Endothelial cell of umbilical vein (primary cell): ENCODE data around the gene LTBP2. TPM values are rescaled to one million over a fixed set of nuclear protein-coding genes. Genes with fewer than 3 reads are reported as not detected.

Experiments
- BruUV-seq: library from RNA; stranded (reverse); fragments of 400-500 nt; replicated peaks from 2 replicates; lab custom pipeline; 2021; lab: Mats Ljungman, UMichigan
- CTCF ChIA-PET: fragments of 300-600, 350-600 bp; sonication (Branson Sonifier 250); formaldehyde crosslinking; loops from one replicate; lab custom pipeline; 2021; ENCODE audit warnings: antibody characterized with exemption, inconsistent platforms; lab: Charles Lee
- POLR2A ChIA-PET: fragments of 300-600, 350-600 bp; sonication (Branson Sonifier 250); formaldehyde crosslinking; loops from one replicate; lab custom pipeline; 2021; ENCODE audit warnings: antibody characterized with exemption, inconsistent platforms; lab: Charles Lee
- DNase-seq: peaks from one replicate; pipeline ENCODE4 v3.0.0-alpha.2; 2011; ENCODE audit warnings: low read depth, low spot score
- FAIRE-seq: peaks from 2 replicates; lab custom pipeline; 2011; peaks lifted over from hg19 to GRCh38; lab: Jason Lieb, UNC
- H2AFZ ChIP-seq: 2 replicates; pipeline ENCODE4 v1.6.0; 2012; ENCODE audit warnings: low read depth, low read length, control low read depth, inconsistent platforms
- H3K27ac ChIP-seq: 2 replicates; pipeline ENCODE4 v1.5.1; 2011; ENCODE audit warnings: low read depth, mild to moderate bottlenecking, control low read depth, low read length, moderate library complexity; ENCODE audit not compliant: insufficient read depth
- H3K27me3 ChIP-seq, 2 experiments: 2 replicates each; pipeline versions ENCODE4 v1.6.0 to v1.6.1; 2011; ENCODE audit warnings: low read length in 2 of 2, mixed read lengths in 1 of 2; ENCODE audit not compliant: control insufficient read depth in 2 of 2, insufficient read depth in 2 of 2
- H3K36me3 ChIP-seq, 2 experiments: 2 replicates in 1 of 2; 3 replicates in 1 of 2; pipeline ENCODE4 v1.5.1; 2011; ENCODE audit warnings: low read length in 2 of 2, mild to moderate bottlenecking in 1 of 2, moderate library complexity in 1 of 2; ENCODE audit not compliant: control insufficient read depth in 2 of 2, insufficient read depth in 2 of 2; ENCODE audit errors: extremely low read depth in 1 of 2
- H3K4me1 ChIP-seq: 3 replicates; pipeline ENCODE4 v1.5.1; 2011; ENCODE audit warnings: mild to moderate bottlenecking, low read length; ENCODE audit not compliant: control insufficient read depth, insufficient read depth; ENCODE audit errors: extremely low read depth
- H3K4me2 ChIP-seq: 2 replicates; pipeline ENCODE4 v1.6.1; 2011; ENCODE audit warnings: low read length, control low read depth, mixed read lengths; ENCODE audit not compliant: insufficient read depth
- H3K4me3 ChIP-seq, 3 experiments: fragments of 200-600 bp in 1 of 3; sonication (generic), shearing (Covaris generic) in 1 of 3; replicated peaks in 1 of 3; 2 replicates each; pipeline ENCODE4 v1.5.1; 2011 to 2016; ENCODE audit warnings: control low read depth in 3 of 3, low read length in 3 of 3, mild to moderate bottlenecking in 2 of 3, inconsistent platforms in 1 of 3, low read depth in 1 of 3, moderate library complexity in 1 of 3; ENCODE audit not compliant: insufficient read depth in 1 of 3
- H3K79me2 ChIP-seq: 2 replicates; pipeline ENCODE4 v1.6.0; 2012; ENCODE audit warnings: low read length, inconsistent platforms; ENCODE audit not compliant: control insufficient read depth, insufficient read depth
- H3K9ac ChIP-seq: replicated peaks from 2 replicates; pipeline ENCODE3; 2011; ENCODE audit warnings: low read length, control low read depth; ENCODE audit not compliant: insufficient read depth; ENCODE audit errors: extremely low read depth
- H3K9me1 ChIP-seq: replicated peaks from 3 replicates; pipeline ENCODE4 v1.6.0; 2011; ENCODE audit warnings: mild to moderate bottlenecking, low read length; ENCODE audit not compliant: control insufficient read depth, insufficient read depth; ENCODE audit errors: extremely low read depth
- H3K9me3 ChIP-seq: replicated peaks from 2 replicates; pipeline ENCODE4 v1.5.1; 2012; ENCODE audit warnings: low read length, inconsistent platforms; ENCODE audit not compliant: control insufficient read depth, insufficient read depth
- H4K20me1 ChIP-seq: replicated peaks from 2 replicates; pipeline ENCODE3; 2011; ENCODE audit warnings: mild to moderate bottlenecking, low read length; ENCODE audit not compliant: control insufficient read depth, insufficient read depth; ENCODE audit errors: extremely low read depth
- EZH2 ChIP-seq: IDR thresholded peaks from 2 replicates; pipeline ENCODE4 v1.6.1; 2012; ENCODE audit warnings: borderline replicate concordance, low read depth, mild to moderate bottlenecking, moderate library complexity, low read length, inconsistent platforms; ENCODE audit not compliant: severe bottlenecking
- FOS ChIP-seq: IDR thresholded peaks from 2 replicates; pipeline ENCODE4 v1.6.1; 2011; ENCODE audit warnings: mild to moderate bottlenecking, low read length, moderate library complexity, borderline replicate concordance; ENCODE audit not compliant: insufficient read depth
- GATA2 ChIP-seq: IDR thresholded peaks from 2 replicates; pipeline ENCODE4 v1.7.0; 2011; ENCODE audit warnings: low read depth, mild to moderate bottlenecking, moderate library complexity, mixed read lengths, low read length; ENCODE audit not compliant: insufficient read length, insufficient read depth
- JUN ChIP-seq: IDR thresholded peaks from 2 replicates; pipeline ENCODE4 v1.6.1; 2011; ENCODE audit warnings: borderline replicate concordance, low read depth; ENCODE audit not compliant: insufficient read length, insufficient read depth
- MYC ChIP-seq: IDR thresholded peaks from one replicate; pipeline ENCODE4 v1.6.1; 2011; ENCODE audit warnings: mild to moderate bottlenecking, low read depth, low read length
- POLR2A ChIP-seq: IDR thresholded peaks from 2 replicates; pipeline ENCODE4 v1.6.1; 2012; ENCODE audit warnings: low read depth, mild to moderate bottlenecking, control low read depth, low read length
- POLR2AphosphoS5 ChIP-seq: IDR thresholded peaks from 2 replicates; pipeline ENCODE4 v1.6.1; 2012; ENCODE audit warnings: low read depth, mild to moderate bottlenecking, control low read depth, low read length, moderate library complexity; ENCODE audit not compliant: insufficient read depth
- dilution Hi-C: fragments of 300-500 bp; cut with MboI; formaldehyde crosslinking; loops from one replicate; pipeline ENCODE4 v1.15.0; 2019; ENCODE audit warnings: low sequenced_read_pairs; ENCODE audit not compliant: extremely low pct_ligation_motif_present
- intact Hi-C: fragments of 100-400 bp; cut with micrococcal nuclease; formaldehyde crosslinking; loops from one replicate; pipeline ENCODE4 v1.10.0; 2022
- polyA plus RNA-seq, 4 experiments: library from polyadenylated mRNA; depleted of rRNA in 3 of 4; stranded (reverse) in 3 of 4; unstranded in 1 of 4; fragments of >200 nt; gene quantifications; 2 replicates each; pipeline versions ENCODE4 v1.2.1 to v1.2.3, GENCODE V29; 2011 to 2012; ENCODE audit warnings: missing spikeins in 1 of 4
- total RNA-seq: library from RNA; stranded (reverse); gene quantifications from 2 replicates; pipeline ENCODE4 v1.2.3, GENCODE V29; 2021
- TF ChIP-seq, protein P1 (sequence below), 2 donors: IDR thresholded peaks; 1 replicate in 1 of 2; 2 replicates in 1 of 2; pipeline ENCODE4 v1.5.1; 2011; ENCODE audit warnings: low read length in 2 of 2, mild to moderate bottlenecking in 2 of 2, moderate library complexity in 2 of 2, control low read depth in 1 of 2, inconsistent platforms in 1 of 2, low read depth in 1 of 2; ENCODE audit not compliant: insufficient read depth in 1 of 2; ENCODE audit errors: extremely low read depth in 1 of 2
- TF ChIP-seq, protein P2 (sequence below): IDR thresholded peaks from 2 replicates; pipeline ENCODE4 v1.6.1; 2011; ENCODE audit not compliant: insufficient read depth, insufficient read length

The LTBP2 gene
- total and polyA plus RNA-seq, 2 donors (not counting 3 experiments of a cell fraction or from before 2014, with no cell fraction given) = 209 to 268 TPM

- Histone ChIP-seq H3K4me3 (no peak overlapping the region), H3K27me3 (no peaks in the 10 kb centered on the region), H3K9ac (no peak overlapping the region), H4K20me1 (no peaks in the 10 kb centered on the region), H3K9me3 (no peaks in the 10 kb centered on the region), H2AFZ (no peak overlapping the region), H3K4me1 (peaks cover 38% of the 10 kb centered on the region), H3K79me2 (no peaks in the 10 kb centered on the region), H3K36me3 (peaks cover 2 to 3% of the 10 kb centered on the region in 2 experiments), H3K9me1 (no peaks in the 10 kb centered on the region), H3K27ac (no peak overlapping the region), H3K4me2 (no peak overlapping the region)
- intact Hi-C loops = no loop called here
- DNase-seq = no peak
- no peak for FAIRE-seq
- CTCF ChIA-PET = interaction anchor here (1.1 kb wide), 1 partner anchor 46 kb away, joined by 3 read pairs; no protein-coding TSS in a partner anchor
- no TSS peak for BruUV-seq
- POLR2A ChIA-PET = no interaction called here
- dilution Hi-C loops = no loop called here
- TF ChIP-seq, protein P1, sequence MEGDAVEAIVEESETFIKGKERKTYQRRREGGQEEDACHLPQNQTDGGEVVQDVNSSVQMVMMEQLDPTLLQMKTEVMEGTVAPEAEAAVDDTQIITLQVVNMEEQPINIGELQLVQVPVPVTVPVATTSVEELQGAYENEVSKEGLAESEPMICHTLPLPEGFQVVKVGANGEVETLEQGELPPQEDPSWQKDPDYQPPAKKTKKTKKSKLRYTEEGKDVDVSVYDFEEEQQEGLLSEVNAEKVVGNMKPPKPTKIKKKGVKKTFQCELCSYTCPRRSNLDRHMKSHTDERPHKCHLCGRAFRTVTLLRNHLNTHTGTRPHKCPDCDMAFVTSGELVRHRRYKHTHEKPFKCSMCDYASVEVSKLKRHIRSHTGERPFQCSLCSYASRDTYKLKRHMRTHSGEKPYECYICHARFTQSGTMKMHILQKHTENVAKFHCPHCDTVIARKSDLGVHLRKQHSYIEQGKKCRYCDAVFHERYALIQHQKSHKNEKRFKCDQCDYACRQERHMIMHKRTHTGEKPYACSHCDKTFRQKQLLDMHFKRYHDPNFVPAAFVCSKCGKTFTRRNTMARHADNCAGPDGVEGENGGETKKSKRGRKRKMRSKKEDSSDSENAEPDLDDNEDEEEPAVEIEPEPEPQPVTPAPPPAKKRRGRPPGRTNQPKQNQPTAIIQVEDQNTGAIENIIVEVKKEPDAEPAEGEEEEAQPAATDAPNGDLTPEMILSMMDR (IDR thresholded peaks at IDR 0.05; ENCODE audit: extremely low read depth in 1 of 2, insufficient read depth in 1 of 2, low read depth in 1 of 2, low read length in 2 of 2) = no peak
- TF ChIP-seq EZH2 = no peak
- no peak for TF ChIP-seq FOS
- no peak for TF ChIP-seq GATA2
- no peak for TF ChIP-seq JUN
- no peak for TF ChIP-seq POLR2AphosphoS5
- TF ChIP-seq POLR2A = no peak
- TF ChIP-seq MYC = no peak
- TF ChIP-seq, protein P2, sequence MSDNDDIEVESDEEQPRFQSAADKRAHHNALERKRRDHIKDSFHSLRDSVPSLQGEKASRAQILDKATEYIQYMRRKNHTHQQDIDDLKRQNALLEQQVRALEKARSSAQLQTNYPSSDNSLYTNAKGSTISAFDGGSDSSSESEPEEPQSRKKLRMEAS = no peak
Measured at GRCh38 chr14:74654931-74655330, 42.9 kb upstream of the LTBP2 start.
